Choroid plexus epithelial cell (primary cell): ENCODE data around the gene IPO9.
A peak's percentile ranks its signal among the peaks of the same experiment; 100 is the strongest.

Experiments
- DNase-seq: peaks from one replicate; pipeline ENCODE4 v3.0.0-alpha.2; 2010; ENCODE audit warnings: low read depth
- H3K4me3 ChIP-seq: 2 replicates; pipeline ENCODE4 v1.5.1; 2011; ENCODE audit warnings: low read depth, mild to moderate bottlenecking, control low read depth, low read length, moderate library complexity
- TF ChIP-seq, protein P1 (sequence below): conservative IDR thresholded peaks from 2 replicates; pipeline ENCODE4 v1.5.1; 2011; ENCODE audit warnings: low read depth, mild to moderate bottlenecking, control low read depth, inconsistent platforms, low read length, moderate library complexity

IPO9 gene

DNA sequence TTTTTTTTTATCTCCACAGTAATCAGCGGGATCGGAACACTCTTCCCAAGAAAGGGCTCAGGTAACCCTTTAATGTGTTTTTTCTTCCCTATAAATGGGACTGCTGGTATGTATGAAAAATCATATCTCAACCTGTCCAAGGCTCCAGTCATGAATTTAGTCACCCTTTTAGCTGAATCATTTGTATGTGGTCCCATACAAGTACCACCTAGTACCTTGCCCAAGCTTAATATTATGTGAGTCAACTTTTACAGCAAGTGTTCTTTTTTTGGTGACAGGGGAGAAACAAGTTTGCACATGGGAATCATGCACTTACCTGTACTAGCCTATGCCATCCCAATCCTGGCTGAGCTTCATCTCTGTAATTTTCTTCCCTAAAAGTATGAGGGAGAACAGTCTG, 43.7 kb upstream of the IPO9 start:
- no peak overlapping the region for H3K4me3 ChIP-seq
- TF ChIP-seq, protein P1, sequence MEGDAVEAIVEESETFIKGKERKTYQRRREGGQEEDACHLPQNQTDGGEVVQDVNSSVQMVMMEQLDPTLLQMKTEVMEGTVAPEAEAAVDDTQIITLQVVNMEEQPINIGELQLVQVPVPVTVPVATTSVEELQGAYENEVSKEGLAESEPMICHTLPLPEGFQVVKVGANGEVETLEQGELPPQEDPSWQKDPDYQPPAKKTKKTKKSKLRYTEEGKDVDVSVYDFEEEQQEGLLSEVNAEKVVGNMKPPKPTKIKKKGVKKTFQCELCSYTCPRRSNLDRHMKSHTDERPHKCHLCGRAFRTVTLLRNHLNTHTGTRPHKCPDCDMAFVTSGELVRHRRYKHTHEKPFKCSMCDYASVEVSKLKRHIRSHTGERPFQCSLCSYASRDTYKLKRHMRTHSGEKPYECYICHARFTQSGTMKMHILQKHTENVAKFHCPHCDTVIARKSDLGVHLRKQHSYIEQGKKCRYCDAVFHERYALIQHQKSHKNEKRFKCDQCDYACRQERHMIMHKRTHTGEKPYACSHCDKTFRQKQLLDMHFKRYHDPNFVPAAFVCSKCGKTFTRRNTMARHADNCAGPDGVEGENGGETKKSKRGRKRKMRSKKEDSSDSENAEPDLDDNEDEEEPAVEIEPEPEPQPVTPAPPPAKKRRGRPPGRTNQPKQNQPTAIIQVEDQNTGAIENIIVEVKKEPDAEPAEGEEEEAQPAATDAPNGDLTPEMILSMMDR, result no peak
- DNase-seq, result no peak

DNA sequence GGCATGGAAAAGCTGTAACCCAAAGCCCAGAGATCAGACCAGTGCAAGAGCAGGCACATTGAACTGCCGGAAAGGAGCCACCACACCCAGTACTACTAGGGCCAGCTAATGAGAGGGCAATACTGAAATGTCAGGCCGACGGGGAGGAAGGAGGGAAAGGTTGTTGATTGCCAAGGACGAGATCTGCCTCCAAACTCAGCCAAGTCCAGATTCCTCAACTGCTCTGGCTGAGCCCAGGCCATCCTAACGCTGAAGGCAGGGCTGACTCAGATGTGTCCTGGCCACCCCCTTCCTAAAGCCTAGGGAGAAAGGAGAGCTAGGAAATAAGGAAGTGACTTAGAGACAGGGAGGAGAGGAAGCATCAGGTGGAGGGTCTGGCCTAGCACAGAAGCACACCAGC, 42.1 kb upstream of the IPO9 start:
- DNase-seq, result no peak
- TF ChIP-seq, protein P1, result no peak
- H3K4me3 ChIP-seq, result no peak overlapping the region

DNA sequence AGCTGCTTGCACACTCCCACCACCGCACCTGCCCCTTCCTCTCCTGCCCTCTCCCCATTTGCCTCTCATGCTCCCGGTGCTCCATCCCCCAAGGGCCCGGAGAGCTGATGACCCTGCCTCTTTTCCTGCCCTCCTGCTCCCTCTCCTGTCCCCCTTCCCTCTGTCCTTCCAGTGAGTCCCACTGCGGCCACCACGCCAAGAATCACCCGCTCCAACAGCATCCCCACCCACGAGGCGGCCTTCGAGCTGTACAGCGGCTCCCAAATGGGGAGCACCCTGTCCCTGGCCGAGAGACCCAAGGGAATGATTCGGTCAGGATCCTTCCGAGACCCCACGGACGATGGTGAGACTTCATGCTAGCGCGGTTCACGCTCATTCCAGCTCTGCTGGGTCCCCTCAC, 40.7 kb upstream of the IPO9 start:
- TF ChIP-seq, protein P1, result no peak
- no peak overlapping the region for H3K4me3 ChIP-seq
- DNase-seq, result no peak

DNA sequence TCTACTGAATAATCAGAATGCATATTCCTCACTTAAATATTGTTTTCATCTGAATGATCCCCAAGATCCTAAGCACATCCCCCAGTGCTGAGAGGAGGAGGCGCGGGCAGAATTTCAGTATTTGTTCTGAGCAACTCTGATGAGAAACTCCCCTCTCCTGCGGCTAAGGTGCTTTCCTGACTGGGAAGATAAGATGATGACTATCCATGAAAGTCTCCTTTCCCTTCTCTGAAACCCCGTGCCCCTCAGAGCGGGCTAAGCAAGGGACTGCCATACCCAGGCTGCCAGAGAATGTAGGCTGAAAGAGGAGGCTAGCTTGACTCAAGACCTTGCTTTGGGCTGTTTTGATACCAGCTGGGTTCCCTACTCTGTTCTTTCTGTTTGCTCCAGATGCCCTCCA, 39.7 kb upstream of the IPO9 start:
- TF ChIP-seq, protein P1, result no peak

DNA sequence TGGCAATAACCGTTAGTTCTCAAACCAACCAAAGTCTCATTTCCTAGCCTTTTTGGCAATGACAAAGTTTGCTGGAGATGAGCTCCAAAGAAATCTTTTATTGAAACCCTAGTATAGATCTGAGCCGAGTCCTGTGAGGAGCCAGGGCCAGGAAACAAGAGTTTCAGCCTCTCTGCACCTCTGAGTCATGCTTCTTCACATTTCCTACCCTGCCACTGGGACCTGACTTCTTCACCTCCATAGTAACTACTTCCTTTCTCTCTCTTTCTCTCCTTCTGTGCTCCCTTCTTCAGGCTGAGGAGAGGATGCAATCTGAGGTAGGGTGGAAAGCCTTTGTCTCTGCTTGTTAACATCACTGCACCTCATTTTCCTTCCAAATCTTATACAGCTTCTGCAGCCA, 38.7 kb upstream of the IPO9 start:
- no peak overlapping the region for H3K4me3 ChIP-seq
- TF ChIP-seq, protein P1, result no peak
- peak; percentile 81 for DNase-seq

More for the DNA sequence above, 39.7 kb upstream of the IPO9 start:
- DNase-seq, result no peak
- no peak overlapping the region for H3K4me3 ChIP-seq

DNA sequence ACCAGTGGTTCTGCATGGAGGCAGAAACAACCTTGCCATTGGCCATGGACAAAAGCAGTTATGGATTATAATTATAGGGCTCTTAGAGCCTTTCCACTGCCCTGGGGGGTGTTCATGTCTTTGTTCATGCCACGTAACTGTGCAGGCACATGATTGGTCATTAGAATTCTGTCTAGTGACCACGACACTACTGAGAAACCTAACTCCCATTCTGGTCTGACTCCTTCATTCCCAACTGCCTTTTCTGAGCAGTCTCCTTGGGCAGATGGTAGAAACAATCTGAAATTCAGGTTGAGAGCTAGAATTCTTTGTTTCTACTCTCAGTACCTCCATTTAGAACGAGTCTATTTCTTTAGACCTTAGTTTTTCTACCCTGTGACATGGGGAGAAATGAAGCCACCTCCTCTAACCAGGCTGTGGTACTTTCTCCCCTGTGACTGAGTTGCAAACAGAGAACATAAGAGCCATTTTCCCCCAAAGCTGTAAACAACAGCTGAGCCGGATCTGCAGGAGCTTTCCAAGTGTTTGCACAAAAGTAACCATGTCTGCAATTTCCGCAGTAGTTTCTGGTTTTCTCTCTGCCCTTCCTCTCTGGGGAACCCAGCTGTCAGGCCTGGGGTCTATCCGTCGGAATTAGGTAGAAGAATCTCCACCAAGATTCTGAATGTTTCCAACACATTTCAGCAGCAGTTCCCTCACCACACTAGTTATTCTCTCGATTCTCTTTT, 37.7 kb upstream of the IPO9 start:
- no peak overlapping the region for H3K4me3 ChIP-seq
- TF ChIP-seq, protein P1, result no peak
- DNase-seq, result peak; percentile 71

DNA sequence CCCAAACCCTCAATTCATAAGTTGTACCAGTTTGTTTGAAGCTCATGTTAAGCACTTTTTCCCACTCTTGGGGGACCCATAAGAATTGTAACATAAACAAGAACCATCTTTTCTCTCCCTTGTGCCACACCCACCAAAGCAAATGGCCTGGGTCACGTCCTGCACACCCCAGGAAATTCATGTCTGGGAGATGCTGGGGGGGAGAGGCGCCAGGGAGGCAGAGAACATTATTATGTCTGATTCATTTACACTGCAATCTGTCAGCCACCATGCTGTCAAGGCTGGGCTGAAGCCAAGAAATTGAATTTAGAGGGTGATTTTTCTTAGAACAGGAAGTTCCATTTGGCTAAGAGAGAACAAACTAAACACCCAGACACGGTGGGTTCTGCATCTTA, 37.2 kb upstream of the IPO9 start:
- TF ChIP-seq, protein P1, result no peak
- no peak overlapping the region for H3K4me3 ChIP-seq
- DNase-seq, result peak; percentile 91
